ENCODE data around the gene FUT4.
"Not testable (repeated sequence)": the region's sequence is repeated elsewhere in the genome, so short reads cannot be mapped to it uniquely, and the experiment has no call there.

Gene FUT4, protein sequence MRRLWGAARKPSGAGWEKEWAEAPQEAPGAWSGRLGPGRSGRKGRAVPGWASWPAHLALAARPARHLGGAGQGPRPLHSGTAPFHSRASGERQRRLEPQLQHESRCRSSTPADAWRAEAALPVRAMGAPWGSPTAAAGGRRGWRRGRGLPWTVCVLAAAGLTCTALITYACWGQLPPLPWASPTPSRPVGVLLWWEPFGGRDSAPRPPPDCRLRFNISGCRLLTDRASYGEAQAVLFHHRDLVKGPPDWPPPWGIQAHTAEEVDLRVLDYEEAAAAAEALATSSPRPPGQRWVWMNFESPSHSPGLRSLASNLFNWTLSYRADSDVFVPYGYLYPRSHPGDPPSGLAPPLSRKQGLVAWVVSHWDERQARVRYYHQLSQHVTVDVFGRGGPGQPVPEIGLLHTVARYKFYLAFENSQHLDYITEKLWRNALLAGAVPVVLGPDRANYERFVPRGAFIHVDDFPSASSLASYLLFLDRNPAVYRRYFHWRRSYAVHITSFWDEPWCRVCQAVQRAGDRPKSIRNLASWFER

DNA sequence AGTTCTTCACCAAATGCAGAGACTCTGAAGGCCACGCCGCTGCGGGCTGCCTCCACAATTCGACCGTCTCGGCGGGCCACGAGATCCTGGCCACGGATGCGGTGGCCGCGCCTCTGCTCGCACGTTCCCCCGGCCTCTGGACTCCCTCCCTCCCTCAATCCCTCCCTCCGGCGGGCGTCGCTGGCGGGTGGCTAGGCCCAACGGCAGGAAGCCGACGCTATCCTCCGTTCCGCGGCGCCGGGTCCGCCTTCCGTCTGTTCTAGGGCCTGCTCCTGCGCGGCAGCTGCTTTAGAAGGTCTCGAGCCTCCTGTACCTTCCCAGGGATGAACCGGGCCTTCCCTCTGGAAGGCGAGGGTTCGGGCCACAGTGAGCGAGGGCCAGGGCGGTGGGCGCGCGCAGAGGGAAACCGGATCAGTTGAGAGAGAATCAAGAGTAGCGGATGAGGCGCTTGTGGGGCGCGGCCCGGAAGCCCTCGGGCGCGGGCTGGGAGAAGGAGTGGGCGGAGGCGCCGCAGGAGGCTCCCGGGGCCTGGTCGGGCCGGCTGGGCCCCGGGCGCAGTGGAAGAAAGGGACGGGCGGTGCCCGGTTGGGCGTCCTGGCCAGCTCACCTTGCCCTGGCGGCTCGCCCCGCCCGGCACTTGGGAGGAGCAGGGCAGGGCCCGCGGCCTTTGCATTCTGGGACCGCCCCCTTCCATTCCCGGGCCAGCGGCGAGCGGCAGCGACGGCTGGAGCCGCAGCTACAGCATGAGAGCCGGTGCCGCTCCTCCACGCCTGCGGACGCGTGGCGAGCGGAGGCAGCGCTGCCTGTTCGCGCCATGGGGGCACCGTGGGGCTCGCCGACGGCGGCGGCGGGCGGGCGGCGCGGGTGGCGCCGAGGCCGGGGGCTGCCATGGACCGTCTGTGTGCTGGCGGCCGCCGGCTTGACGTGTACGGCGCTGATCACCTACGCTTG lies at the start of gene FUT4:
TSS of gene FUT4 (plus strand) at position 227 of the 951 bp plus-strand sequence. CDS start at position 440, 213 bp downstream.
- DNase-seq (ENCODE audit: low read depth) = peak; percentile 64
- TF ChIP-seq, protein P1, sequence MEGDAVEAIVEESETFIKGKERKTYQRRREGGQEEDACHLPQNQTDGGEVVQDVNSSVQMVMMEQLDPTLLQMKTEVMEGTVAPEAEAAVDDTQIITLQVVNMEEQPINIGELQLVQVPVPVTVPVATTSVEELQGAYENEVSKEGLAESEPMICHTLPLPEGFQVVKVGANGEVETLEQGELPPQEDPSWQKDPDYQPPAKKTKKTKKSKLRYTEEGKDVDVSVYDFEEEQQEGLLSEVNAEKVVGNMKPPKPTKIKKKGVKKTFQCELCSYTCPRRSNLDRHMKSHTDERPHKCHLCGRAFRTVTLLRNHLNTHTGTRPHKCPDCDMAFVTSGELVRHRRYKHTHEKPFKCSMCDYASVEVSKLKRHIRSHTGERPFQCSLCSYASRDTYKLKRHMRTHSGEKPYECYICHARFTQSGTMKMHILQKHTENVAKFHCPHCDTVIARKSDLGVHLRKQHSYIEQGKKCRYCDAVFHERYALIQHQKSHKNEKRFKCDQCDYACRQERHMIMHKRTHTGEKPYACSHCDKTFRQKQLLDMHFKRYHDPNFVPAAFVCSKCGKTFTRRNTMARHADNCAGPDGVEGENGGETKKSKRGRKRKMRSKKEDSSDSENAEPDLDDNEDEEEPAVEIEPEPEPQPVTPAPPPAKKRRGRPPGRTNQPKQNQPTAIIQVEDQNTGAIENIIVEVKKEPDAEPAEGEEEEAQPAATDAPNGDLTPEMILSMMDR (IDR thresholded peaks at IDR 0.05; ENCODE audit: control insufficient read depth, extremely low read depth, insufficient read depth) = no peak
- peak within 1 kb of the TSS; percentile 49 for H3K4me3 ChIP-seq (ENCODE audit: low read depth, low read length)

DNA sequence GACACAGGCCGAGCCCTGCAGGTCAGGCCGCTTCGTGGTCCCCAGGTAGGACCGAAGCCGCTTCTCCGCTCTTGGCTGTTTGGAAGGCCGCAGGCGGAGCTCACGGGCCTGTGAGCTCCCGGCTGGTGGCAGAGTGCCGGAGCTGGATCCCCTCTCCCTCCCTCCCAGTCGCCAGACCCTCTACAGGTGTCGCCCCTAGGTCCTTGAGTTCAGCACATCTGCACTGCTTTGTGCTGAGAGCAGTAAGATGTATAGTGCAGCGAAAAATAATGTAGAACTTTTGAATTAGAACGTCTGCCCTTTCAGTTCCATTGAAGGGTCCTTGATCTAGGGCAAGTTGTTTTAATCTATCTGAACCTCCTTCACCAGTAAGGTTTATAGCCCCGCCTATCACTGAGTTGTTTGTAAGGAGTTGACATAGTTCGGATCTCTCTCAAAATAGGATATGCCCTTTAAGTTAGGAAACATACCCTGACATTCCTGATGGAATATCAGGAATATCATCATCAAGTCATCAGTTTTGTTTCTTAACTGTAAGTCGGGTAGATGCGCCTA lies 49.5 kb upstream of the FUT4 start:
- H3K4me3 ChIP-seq (ENCODE audit: low read depth, low read length) = peak overlapping the region; percentile 93
- TF ChIP-seq, protein P1 (IDR thresholded peaks at IDR 0.05; ENCODE audit: control insufficient read depth, extremely low read depth, insufficient read depth) = no peak
- DNase-seq (ENCODE audit: low read depth) = no peak

DNA sequence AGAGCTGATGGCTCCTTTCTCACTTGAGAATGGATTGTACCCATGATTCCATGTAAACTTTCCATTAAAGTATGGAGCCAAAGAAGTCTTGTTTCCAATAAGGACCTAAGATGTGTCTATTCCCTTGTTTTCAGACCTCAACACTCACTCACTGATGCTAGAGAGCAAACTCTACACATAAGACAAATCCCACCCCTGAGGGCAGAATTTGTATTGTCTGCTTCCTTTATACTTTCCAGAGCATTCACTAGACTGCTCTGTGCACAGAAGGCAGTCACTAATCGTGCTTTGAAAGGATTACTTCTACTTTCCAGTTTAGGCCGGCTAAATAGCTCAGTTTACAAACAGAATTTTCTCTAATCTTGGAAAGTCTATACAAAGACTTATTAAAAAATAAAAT lies 43.5 kb upstream of the FUT4 start:
- DNase-seq (ENCODE audit: low read depth) = no peak
- TF ChIP-seq, protein P1 (IDR thresholded peaks at IDR 0.05; ENCODE audit: control insufficient read depth, extremely low read depth, insufficient read depth) = no peak
- H3K4me3 ChIP-seq (ENCODE audit: low read depth, low read length) = no peak overlapping the region

DNA sequence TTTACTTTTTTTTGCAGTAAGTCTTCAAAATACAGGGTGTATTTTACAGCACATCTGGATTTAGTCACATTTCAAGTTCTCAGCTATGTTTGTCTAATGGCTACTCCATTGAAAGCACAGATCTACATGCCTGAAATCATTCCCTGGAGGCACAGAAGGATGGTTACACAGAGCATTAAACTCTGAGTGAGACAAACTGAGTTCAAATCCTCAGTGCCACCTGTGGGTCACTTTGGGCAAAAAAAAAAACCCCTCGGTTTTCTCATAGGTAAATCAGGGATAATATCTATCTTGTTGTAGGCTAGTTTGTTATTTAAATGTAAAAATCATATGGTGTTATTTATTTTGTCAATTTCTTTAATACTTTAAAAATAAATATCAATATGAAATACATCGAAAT lies 42.2 kb upstream of the FUT4 start:
- no peak for DNase-seq (ENCODE audit: low read depth)
- H3K4me3 ChIP-seq (ENCODE audit: low read depth, low read length) = no peak overlapping the region
- TF ChIP-seq, protein P1 (IDR thresholded peaks at IDR 0.05; ENCODE audit: control insufficient read depth, extremely low read depth, insufficient read depth) = no peak

DNA sequence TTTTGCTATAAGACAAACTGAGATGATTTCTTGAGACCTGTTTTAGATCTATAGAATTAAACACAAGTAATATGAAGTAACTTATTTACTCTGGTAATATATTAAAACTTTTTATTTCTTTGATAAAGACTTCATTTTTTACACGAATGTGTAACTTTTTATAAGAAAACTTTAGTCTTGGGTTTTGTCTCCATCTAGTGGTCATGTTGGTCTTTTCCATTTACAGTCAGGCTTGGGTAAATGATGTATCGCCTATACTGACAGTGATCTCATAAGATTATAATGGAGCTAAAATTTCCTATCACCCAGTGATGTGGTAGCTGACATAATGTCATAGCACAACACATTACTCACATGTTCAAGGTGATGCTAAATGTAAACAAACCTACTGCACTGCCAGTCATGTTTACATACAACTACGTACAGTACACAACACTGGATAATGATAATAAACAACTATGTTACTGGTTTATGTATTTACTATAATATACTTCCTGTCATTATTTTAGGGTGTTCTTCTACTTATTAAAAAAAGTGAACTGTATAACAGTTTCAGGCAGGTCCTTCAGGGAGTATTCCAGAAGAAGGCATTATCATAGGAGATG lies 38.9 kb upstream of the FUT4 start:
- no peak for DNase-seq (ENCODE audit: low read depth)
- H3K4me3 ChIP-seq (ENCODE audit: low read depth, low read length) = no peak overlapping the region
- TF ChIP-seq, protein P1 (IDR thresholded peaks at IDR 0.05; ENCODE audit: control insufficient read depth, extremely low read depth, insufficient read depth) = peak; percentile 60

DNA sequence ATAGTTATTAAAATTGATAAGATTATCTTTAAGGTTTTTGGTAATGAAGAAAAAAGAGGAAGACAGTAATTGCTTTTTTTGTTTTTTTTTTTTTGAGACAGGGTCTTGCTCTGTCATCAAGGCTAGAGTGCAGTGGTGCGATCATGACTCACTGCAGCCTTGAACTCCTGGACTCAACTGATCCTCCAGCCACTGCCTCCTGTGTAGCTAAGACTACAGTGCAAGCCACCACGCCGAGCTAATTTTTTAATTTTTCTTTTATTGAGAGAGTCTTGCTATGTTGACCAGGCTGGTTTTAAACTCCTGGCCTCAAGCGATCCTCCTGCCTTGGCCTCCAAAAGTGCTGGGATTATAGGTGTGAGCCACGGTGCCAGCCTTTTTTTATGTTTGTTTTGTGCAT lies 37.2 kb upstream of the FUT4 start:
- not testable (repeated sequence) for DNase-seq (ENCODE audit: low read depth); H3K4me3 ChIP-seq (ENCODE audit: low read depth, low read length)

Measured in LNCaP clone FGC (cell line).